MM.1S (cell line): ENCODE data around the gene LDLRAD3.

Source experiments
- DNase-seq: peaks from one replicate; pipeline ENCODE4 v3.0.0-alpha.2; 2015
- H2AFZ ChIP-seq: fragments of 300-600 bp; sonication (generic); 2 replicates; pipeline ENCODE4 v1.6.0; 2016; ENCODE audit warnings: antibody characterized with exemption, low read length
- H3F3A ChIP-seq: fragments of 300-600 bp; sonication (generic); 2 replicates; pipeline ENCODE4 v1.6.1; 2016; ENCODE audit warnings: mild to moderate bottlenecking, antibody characterized with exemption, low read length, moderate library complexity, mixed read lengths; ENCODE audit not compliant: insufficient read depth
- H3K27ac ChIP-seq: fragments of 300-600 bp; sonication (generic); 2 replicates; pipeline ENCODE4 v1.5.1; 2016; ENCODE audit warnings: mild to moderate bottlenecking, low read length
- H3K27me3 ChIP-seq: fragments of 300-600 bp; sonication (generic); replicated peaks from 2 replicates; pipeline ENCODE4 v1.6.0; 2016; ENCODE audit warnings: low read length; ENCODE audit not compliant: insufficient read depth
- H3K36me3 ChIP-seq: fragments of 300-600 bp; sonication (generic); replicated peaks from 2 replicates; pipeline ENCODE4 v1.6.1; 2016; ENCODE audit warnings: mild to moderate bottlenecking, low read length, mixed read lengths; ENCODE audit not compliant: insufficient read depth
- H3K4me1 ChIP-seq: fragments of 300-600 bp; sonication (generic); 2 replicates; pipeline ENCODE4 v1.6.1; 2016; ENCODE audit warnings: low read length, mixed read lengths
- H3K4me2 ChIP-seq: fragments of 300-600 bp; sonication (generic); 2 replicates; pipeline ENCODE4 v1.6.0; 2016; ENCODE audit warnings: low read depth, low read length
- H3K4me3 ChIP-seq: fragments of 300-600 bp; sonication (generic); 2 replicates; pipeline ENCODE4 v1.5.1; 2016; ENCODE audit warnings: low read length, mixed read lengths
- H3K79me2 ChIP-seq: fragments of 300-600 bp; sonication (generic); 2 replicates; pipeline ENCODE4 v1.6.1; 2016; ENCODE audit warnings: mixed run types, low read length, mixed read lengths
- H3K9ac ChIP-seq: fragments of 300-600 bp; sonication (generic); 2 replicates; pipeline ENCODE4 v1.6.1; 2016; ENCODE audit warnings: low read length, mixed read lengths
- H3K9me2 ChIP-seq: fragments of 300-600 bp; sonication (generic); replicated peaks from 2 replicates; pipeline ENCODE4 v1.6.1; 2016; ENCODE audit warnings: mild to moderate bottlenecking, low read length, mixed read lengths; ENCODE audit not compliant: insufficient read depth
- H3K9me3 ChIP-seq: fragments of 300-600 bp; sonication (generic); replicated peaks from 2 replicates; pipeline ENCODE4 v1.6.1; 2016; ENCODE audit warnings: mild to moderate bottlenecking, low read length, mixed read lengths; ENCODE audit not compliant: insufficient read depth
- H4K20me1 ChIP-seq: fragments of 300-600 bp; sonication (generic); 2 replicates; pipeline ENCODE4 v1.6.1; 2016; ENCODE audit warnings: mild to moderate bottlenecking, low read length, moderate library complexity, mixed read lengths; ENCODE audit not compliant: insufficient read depth
- CTCF ChIP-seq: fragments of 300-600 bp; sonication (generic); IDR thresholded peaks from 2 replicates; pipeline ENCODE4 v1.5.1; 2016; ENCODE audit warnings: antibody characterized with exemption, low read length, mixed read lengths
- EZH2 ChIP-seq: fragments of 300-600 bp; sonication (generic); optimal IDR thresholded peaks from 2 replicates; pipeline ENCODE3; 2017; ENCODE audit warnings: low read depth, mild to moderate bottlenecking, antibody characterized with exemption, low read length, mixed read lengths
- EZH2phosphoT487 ChIP-seq: fragments of 300-600 bp; sonication (generic); IDR thresholded peaks from 2 replicates; pipeline ENCODE4 v1.6.1; 2018; ENCODE audit warnings: antibody characterized with exemption, low read length

Gene LDLRAD3

DNA sequence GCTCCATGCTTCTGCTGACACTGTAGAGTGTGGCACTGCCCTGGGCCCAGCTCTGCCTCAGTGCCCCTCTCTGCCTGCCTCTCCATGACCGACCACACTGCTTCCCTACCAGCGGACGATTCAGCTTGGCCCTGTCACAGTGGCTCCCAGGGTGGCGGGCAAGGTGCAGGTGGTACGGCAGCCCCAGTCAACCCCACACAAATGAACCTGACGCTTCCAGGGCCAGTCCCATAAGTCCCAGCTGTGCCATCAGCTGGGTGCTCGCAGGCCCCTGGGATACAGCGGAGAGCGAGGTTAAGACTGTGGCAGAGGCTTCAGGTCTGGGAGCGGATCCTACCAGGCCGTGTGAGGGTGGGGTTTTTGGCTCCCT is 134.8 kb downstream of the LDLRAD3 start:
- no peak overlapping the region for H3K4me2 ChIP-seq
- H3K9me2 ChIP-seq = no peaks in the 10 kb centered on the region
- no peak for TF ChIP-seq CTCF
- no peak for TF ChIP-seq EZH2phosphoT487
- TF ChIP-seq EZH2 = no peak

DNA sequence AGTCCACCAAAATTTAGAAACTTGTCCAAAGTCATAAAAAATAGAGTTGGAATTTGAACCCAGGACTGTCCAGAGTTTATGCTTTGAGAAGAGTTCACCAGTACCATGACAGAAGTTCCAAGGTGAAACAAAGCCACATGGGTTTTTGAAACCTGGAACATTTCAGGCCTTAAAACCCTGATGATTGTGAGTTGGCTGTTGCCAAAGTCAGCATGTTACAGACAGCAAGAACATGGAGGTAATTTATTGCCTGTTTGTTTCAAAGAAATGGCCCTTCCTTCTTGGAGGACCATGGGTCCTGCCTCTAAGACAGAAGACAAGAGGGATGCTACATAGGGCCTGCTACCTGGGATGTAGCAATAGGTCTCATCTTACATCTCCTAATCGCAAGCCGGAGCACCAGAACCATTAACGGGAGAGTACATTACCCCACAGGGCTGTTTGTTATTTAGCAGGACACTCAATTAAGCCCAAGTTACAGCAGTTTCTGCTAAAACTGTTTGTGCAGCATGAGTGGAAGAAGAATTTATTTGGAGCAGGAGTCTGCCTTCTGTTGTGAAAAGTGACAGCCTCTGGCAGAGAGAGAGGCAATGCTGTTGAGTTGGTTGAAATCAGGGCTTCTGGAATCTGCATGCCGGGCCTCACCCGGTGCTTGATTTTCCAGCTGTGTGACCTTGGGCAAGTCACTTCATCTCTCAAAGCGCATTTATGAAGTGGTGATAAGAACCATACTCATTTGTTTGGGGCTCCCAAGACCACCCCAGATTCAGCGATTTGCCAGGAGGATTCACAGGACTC is 136.2 kb downstream of the LDLRAD3 start:
- no peak overlapping the region for H3K27ac ChIP-seq
- no peak overlapping the region for H3K4me2 ChIP-seq
- no peaks in the 10 kb centered on the region for H3K27me3 ChIP-seq
- H3K79me2 ChIP-seq = no peaks in the 10 kb centered on the region
- H3K9me3 ChIP-seq = no peaks in the 10 kb centered on the region
- no peaks in the 10 kb centered on the region for H3F3A ChIP-seq
- no peak for DNase-seq
- TF ChIP-seq CTCF = no peak
- no peak for TF ChIP-seq EZH2
- TF ChIP-seq EZH2phosphoT487 = no peak
- H3K9ac ChIP-seq = no peak overlapping the region
- H3K4me3 ChIP-seq = no peak overlapping the region
- H3K4me1 ChIP-seq = no peaks in the 10 kb centered on the region
- no peaks in the 10 kb centered on the region for H3K36me3 ChIP-seq
- no peaks in the 10 kb centered on the region for H4K20me1 ChIP-seq
- no peak overlapping the region for H2AFZ ChIP-seq
- no peaks in the 10 kb centered on the region for H3K9me2 ChIP-seq

More for the DNA sequence above, 134.8 kb downstream of the LDLRAD3 start:
- Histone ChIP-seq H3K36me3 (no peaks in the 10 kb centered on the region), H3K9ac (no peak overlapping the region), H4K20me1 (no peaks in the 10 kb centered on the region), H3K4me3 (no peak overlapping the region), H2AFZ (no peak overlapping the region), H3K27me3 (no peaks in the 10 kb centered on the region), H3K4me1 (no peaks in the 10 kb centered on the region), H3K79me2 (no peaks in the 10 kb centered on the region), H3K27ac (no peak overlapping the region), H3K9me3 (no peaks in the 10 kb centered on the region), H3F3A (no peaks in the 10 kb centered on the region)
- DNase-seq = no peak

DNA sequence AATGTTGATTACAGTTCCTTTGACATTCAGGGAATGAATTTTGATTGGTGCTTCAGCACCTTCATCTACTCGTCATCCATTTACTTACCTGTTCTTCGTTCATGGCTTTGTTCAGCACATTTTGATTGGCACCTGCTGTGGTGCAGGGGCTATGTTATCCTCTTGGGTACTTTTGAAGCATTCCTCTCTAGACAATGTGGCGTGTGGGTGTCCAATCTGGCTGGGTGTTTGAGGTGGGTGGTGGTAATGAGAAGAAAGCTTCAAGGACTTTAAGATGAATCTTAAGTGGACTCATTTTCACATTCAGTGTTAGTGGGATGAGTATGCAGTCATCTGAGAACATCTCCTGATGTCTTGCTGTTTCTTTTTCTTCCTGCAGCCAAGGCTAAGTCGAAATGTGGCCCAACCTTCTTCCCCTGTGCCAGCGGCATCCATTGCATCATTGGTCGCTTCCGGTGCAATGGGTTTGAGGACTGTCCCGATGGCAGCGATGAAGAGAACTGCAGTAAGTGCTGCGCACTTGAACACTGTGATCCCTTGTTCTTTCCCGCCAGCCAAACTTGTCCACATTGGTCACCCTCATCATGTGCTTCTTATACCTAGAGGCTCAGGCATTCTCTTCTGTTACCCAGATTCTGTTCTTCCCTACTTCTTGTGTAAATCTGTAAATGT is 137.5 kb downstream of the LDLRAD3 start:
- Histone ChIP-seq H3K4me2 (no peak overlapping the region), H3K4me1 (no peaks in the 10 kb centered on the region), H2AFZ (no peak overlapping the region), H4K20me1 (no peaks in the 10 kb centered on the region), H3K9ac (no peak overlapping the region), H3F3A (no peaks in the 10 kb centered on the region), H3K79me2 (no peaks in the 10 kb centered on the region), H3K27me3 (no peaks in the 10 kb centered on the region), H3K9me3 (no peaks in the 10 kb centered on the region), H3K9me2 (no peaks in the 10 kb centered on the region), H3K4me3 (no peak overlapping the region), H3K27ac (no peak overlapping the region), H3K36me3 (no peaks in the 10 kb centered on the region)
- no peak for TF ChIP-seq CTCF
- TF ChIP-seq EZH2phosphoT487 = no peak
- no peak for TF ChIP-seq EZH2
- DNase-seq = no peak
